Measurements from ENCODE around the gene TBC1D5.
"Not testable (repeated sequence)": the region's sequence is repeated elsewhere in the genome, so short reads cannot be mapped to it uniquely, and the experiment has no call there.

The TBC1D5 gene

GRCh38 chr3:17154221-17154620, 588.2 kb downstream of the TBC1D5 start:
- no peak for DNase-seq

- DNase-seq = no peak
Measured at GRCh38 chr3:17153209-17153608, 589.2 kb downstream of the TBC1D5 start.

- DNase-seq = peak; percentile 76
Measured at GRCh38 chr3:17151598-17152373, 590.6 kb downstream of the TBC1D5 start.

GRCh38 chr3:17149076-17149475, 593.4 kb downstream of the TBC1D5 start:
- no peak for DNase-seq

- no peak for DNase-seq
Measured at GRCh38 chr3:17144665-17144993, 597.8 kb downstream of the TBC1D5 start.

- no peak for DNase-seq
Measured at GRCh38 chr3:17143893-17144664, 598.4 kb downstream of the TBC1D5 start.

- no peak for DNase-seq
Measured at GRCh38 chr3:17142516-17142915, 599.9 kb downstream of the TBC1D5 start.

- no peak for DNase-seq
Measured at GRCh38 chr3:17141699-17142098, 600.7 kb downstream of the TBC1D5 start.

GRCh38 chr3:17140670-17141505, 601.5 kb downstream of the TBC1D5 start:
- DNase-seq = no peak

- DNase-seq = no peak
Measured at GRCh38 chr3:17138246-17139039, 604.0 kb downstream of the TBC1D5 start.

- no peak for DNase-seq
Measured at GRCh38 chr3:17137321-17137826, 605.1 kb downstream of the TBC1D5 start.

- no peak for DNase-seq
Measured at GRCh38 chr3:17136136-17136721, 606.2 kb downstream of the TBC1D5 start.

- no peak for DNase-seq
Measured at GRCh38 chr3:17135696-17136095, 606.7 kb downstream of the TBC1D5 start.

GRCh38 chr3:17133632-17134545, 608.5 kb downstream of the TBC1D5 start:
- DNase-seq = no peak

- DNase-seq = no peak
Measured at GRCh38 chr3:17132286-17133115, 609.9 kb downstream of the TBC1D5 start.

- DNase-seq = no peak
Measured at GRCh38 chr3:17130956-17131355, 611.5 kb downstream of the TBC1D5 start.

- DNase-seq = no peak
Measured at GRCh38 chr3:17129556-17129955, 612.9 kb downstream of the TBC1D5 start.

- DNase-seq = not testable (repeated sequence)
Measured at GRCh38 chr3:17128671-17129070, 613.8 kb downstream of the TBC1D5 start.

- no peak for DNase-seq
Measured at GRCh38 chr3:17125738-17126442, 616.5 kb downstream of the TBC1D5 start.
